Measurements from ENCODE around the gene ICA1. TPM values are rescaled to one million over a fixed set of nuclear protein-coding genes. Genes with fewer than 3 reads are reported as not detected.

The ICA1 gene
- total and polyA plus RNA-seq, 4 donors = 16.5 to 54.6 (median 30.8) TPM

DNA sequence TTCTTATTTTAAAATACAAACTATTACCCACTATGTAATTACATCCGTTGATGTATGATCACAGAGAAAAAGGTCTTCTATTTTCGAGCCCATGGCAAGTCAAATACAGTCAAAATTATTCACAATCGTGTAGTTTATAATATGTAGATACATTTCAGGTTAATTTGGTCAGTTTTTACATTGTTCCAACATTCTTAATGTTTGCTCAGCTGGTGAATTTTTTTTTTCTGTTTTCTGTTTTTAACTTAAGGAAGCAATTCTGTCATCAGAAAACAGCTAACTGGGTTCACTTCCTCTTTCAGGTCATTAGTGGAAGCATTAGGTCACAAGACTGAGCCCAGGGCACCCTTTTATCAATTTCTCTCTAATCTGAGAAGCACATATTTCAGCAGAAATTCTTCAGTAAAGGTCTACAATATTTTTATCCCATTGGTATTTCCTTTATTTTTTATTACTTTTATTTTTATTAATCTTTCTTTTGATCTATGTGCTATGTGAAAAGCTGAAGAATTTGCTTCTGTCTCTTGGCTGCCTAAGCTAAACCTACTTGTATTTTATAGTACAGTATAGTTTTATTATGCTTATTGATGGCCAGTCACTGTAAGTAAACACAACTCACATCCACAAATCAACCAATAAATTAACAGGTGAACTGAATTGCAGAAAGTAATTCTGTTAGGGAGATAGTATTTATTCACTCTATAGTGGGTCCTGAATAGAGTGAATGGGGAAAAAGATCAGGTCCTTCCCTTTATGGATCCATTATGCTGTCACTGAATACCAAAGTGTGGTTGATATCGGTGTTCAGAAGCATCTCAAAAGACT lies 84.6 kb downstream of the ICA1 start:
- Histone ChIP-seq H3K9ac (ENCODE audit: insufficient read depth in 1 of 2, low read length in 2 of 2) (no peak overlapping the region), H3K27me3 (ENCODE audit: control insufficient read depth in 3 of 3, insufficient read depth in 3 of 3, low read length in 2 of 3) (no peaks in the 10 kb centered on the region), H3K36me3 (ENCODE audit: control insufficient read depth in 4 of 4, insufficient read depth in 4 of 4, low read length in 4 of 4) (peaks cover 0 to 2% (median 0%) of the 10 kb centered on the region in 4 donors), H3K4me3 (no peak overlapping the region), H3K27ac (ENCODE audit: low read depth in 1 of 2, low read length in 1 of 2) (no peak overlapping the region), H3K9me3 (ENCODE audit: control insufficient read depth in 4 of 4, insufficient read depth in 3 of 4, low read length in 3 of 4) (no peaks in the 10 kb centered on the region), H3K4me1 (ENCODE audit: control insufficient read depth in 5 of 5, insufficient read depth in 5 of 5, low read length in 5 of 5) (peaks cover 0 to 6% (median 3%) of the 10 kb centered on the region in 5 donors)
- TF ChIP-seq, protein P1, sequence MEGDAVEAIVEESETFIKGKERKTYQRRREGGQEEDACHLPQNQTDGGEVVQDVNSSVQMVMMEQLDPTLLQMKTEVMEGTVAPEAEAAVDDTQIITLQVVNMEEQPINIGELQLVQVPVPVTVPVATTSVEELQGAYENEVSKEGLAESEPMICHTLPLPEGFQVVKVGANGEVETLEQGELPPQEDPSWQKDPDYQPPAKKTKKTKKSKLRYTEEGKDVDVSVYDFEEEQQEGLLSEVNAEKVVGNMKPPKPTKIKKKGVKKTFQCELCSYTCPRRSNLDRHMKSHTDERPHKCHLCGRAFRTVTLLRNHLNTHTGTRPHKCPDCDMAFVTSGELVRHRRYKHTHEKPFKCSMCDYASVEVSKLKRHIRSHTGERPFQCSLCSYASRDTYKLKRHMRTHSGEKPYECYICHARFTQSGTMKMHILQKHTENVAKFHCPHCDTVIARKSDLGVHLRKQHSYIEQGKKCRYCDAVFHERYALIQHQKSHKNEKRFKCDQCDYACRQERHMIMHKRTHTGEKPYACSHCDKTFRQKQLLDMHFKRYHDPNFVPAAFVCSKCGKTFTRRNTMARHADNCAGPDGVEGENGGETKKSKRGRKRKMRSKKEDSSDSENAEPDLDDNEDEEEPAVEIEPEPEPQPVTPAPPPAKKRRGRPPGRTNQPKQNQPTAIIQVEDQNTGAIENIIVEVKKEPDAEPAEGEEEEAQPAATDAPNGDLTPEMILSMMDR (IDR thresholded peaks at IDR 0.05; ENCODE audit: control extremely low read depth, extremely low read depth) = no peak
- DNase-seq = peak in 1 of 3 donors; percentile 12
- 67 to 68% methylated on average over 4 of the region's 4 CpGs for WGBS, 2 donors
- no peak for ATAC-seq (ENCODE audit: insufficient read depth, low FRiP score)

DNA sequence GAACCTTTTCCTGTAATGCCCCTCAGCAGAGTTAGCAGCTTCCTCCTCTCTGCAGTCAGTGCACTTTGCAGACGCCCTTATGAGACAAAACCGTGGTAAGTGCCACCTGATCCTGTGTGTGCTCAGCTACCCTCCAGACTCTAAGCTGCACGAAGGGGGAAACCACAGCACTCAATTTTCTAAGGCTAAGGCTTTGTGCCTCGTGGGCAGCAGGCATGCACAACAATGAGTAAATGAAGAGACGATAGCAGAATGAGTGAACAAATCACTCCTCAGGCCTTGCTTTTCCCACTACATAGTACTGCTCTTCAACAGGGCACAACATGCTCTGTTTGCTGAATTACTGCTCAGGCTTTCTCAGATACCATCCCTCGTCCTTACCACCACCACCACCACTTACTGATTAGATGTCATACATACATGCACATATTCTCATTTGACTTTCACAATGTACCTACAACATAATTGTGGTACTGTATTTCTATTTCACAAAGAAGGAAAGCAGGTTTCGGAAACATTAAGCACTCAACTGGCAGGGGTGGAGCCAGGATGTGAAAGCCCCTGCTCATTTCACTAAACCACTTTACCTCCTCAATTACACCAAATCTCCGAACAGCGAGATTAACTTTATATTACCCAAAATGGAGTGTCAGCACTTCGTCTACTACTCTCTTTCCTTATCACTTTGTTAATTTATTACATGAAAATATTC lies 85.4 kb downstream of the ICA1 start:
- Histone ChIP-seq H3K9me3 (ENCODE audit: control insufficient read depth in 4 of 4, insufficient read depth in 3 of 4, low read length in 3 of 4) (no peaks in the 10 kb centered on the region), H3K4me1 (ENCODE audit: control insufficient read depth in 5 of 5, insufficient read depth in 5 of 5, low read length in 5 of 5) (peaks cover 0 to 6% (median 3%) of the 10 kb centered on the region in 5 donors), H3K27ac (ENCODE audit: low read depth in 1 of 2, low read length in 1 of 2) (peak overlapping the region in 1 of 2 donors; percentile 49), H3K9ac (ENCODE audit: insufficient read depth in 1 of 2, low read length in 2 of 2) (no peak overlapping the region), H3K36me3 (ENCODE audit: control insufficient read depth in 4 of 4, insufficient read depth in 4 of 4, low read length in 4 of 4) (peaks cover 0 to 2% (median 0%) of the 10 kb centered on the region in 4 donors), H3K27me3 (ENCODE audit: control insufficient read depth in 3 of 3, insufficient read depth in 3 of 3, low read length in 2 of 3) (no peaks in the 10 kb centered on the region), H3K4me3 (no peak overlapping the region)
- peak in 1 of 3 donors; percentile 12 for DNase-seq
- ATAC-seq (ENCODE audit: insufficient read depth, low FRiP score) = no peak
- TF ChIP-seq, protein P1 (IDR thresholded peaks at IDR 0.05; ENCODE audit: control extremely low read depth, extremely low read depth) = no peak
- 34 to 58% methylated on average over 10 of the region's 10 CpGs for WGBS, 2 donors

DNA sequence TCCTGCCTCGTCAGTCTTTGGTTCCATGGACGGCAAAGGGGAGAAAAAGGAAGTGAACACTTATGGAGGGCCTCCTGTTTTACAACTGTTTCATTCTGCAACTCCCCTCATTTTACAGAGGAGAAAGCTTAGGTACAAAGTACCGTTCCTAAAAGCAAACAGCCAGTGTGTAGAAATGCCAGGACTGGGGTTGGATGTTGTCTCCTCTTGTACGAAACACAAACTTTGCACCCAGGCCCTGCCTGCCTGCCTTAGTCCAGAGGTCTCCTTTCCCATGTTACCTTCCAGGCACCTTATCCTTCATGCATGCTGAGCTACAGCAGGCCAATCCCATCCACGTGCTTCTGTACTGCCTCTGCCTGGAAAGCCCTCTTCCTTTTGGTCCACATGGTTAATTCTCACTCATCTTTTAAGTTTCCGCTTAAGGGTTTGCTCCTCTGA lies 86.0 kb downstream of the ICA1 start:
- Histone ChIP-seq H3K9ac (ENCODE audit: insufficient read depth in 1 of 2, low read length in 2 of 2) (no peak overlapping the region), H3K27ac (ENCODE audit: low read depth in 1 of 2, low read length in 1 of 2) (no peak overlapping the region), H3K27me3 (ENCODE audit: control insufficient read depth in 3 of 3, insufficient read depth in 3 of 3, low read length in 2 of 3) (no peaks in the 10 kb centered on the region), H3K4me3 (no peak overlapping the region), H3K36me3 (ENCODE audit: control insufficient read depth in 4 of 4, insufficient read depth in 4 of 4, low read length in 4 of 4) (peaks cover 0 to 2% (median 0%) of the 10 kb centered on the region in 4 donors), H3K9me3 (ENCODE audit: control insufficient read depth in 4 of 4, insufficient read depth in 3 of 4, low read length in 3 of 4) (no peaks in the 10 kb centered on the region), H3K4me1 (ENCODE audit: control insufficient read depth in 5 of 5, insufficient read depth in 5 of 5, low read length in 5 of 5) (peaks cover 0 to 6% (median 3%) of the 10 kb centered on the region in 5 donors)
- DNase-seq (no peak), ATAC-seq (ENCODE audit: insufficient read depth, low FRiP score) (no peak)
- WGBS, 2 donors = 36 to 69% methylated on average over 6 of the region's 6 CpGs
- TF ChIP-seq, protein P1 (IDR thresholded peaks at IDR 0.05; ENCODE audit: control extremely low read depth, extremely low read depth) = no peak
